Keratinocyte (primary cell): Measurements from ENCODE around the gene HDAC10.

ENCODE experiments used
- EZH2 ChIP-seq: IDR thresholded peaks from one replicate; pipeline ENCODE4 v1.6.1; 2012; ENCODE audit warnings: inconsistent platforms, mild to moderate bottlenecking, low read length, moderate library complexity
- TF ChIP-seq, protein P1 (sequence below), 3 experiments: IDR thresholded peaks in 1 of 3; conservative IDR thresholded peaks in 1 of 3; optimal IDR thresholded peaks in 1 of 3; 2 replicates in 2 of 3; 3 replicates in 1 of 3; pipeline versions ENCODE3 to v1.5.1; 2011; ENCODE audit warnings: low read length in 3 of 3, mild to moderate bottlenecking in 3 of 3, moderate library complexity in 2 of 3, control low read depth in 1 of 3, inconsistent platforms in 1 of 3; ENCODE audit not compliant: insufficient read depth in 2 of 3; ENCODE audit errors: extremely low read depth in 1 of 3

- TF ChIP-seq, protein P1, sequence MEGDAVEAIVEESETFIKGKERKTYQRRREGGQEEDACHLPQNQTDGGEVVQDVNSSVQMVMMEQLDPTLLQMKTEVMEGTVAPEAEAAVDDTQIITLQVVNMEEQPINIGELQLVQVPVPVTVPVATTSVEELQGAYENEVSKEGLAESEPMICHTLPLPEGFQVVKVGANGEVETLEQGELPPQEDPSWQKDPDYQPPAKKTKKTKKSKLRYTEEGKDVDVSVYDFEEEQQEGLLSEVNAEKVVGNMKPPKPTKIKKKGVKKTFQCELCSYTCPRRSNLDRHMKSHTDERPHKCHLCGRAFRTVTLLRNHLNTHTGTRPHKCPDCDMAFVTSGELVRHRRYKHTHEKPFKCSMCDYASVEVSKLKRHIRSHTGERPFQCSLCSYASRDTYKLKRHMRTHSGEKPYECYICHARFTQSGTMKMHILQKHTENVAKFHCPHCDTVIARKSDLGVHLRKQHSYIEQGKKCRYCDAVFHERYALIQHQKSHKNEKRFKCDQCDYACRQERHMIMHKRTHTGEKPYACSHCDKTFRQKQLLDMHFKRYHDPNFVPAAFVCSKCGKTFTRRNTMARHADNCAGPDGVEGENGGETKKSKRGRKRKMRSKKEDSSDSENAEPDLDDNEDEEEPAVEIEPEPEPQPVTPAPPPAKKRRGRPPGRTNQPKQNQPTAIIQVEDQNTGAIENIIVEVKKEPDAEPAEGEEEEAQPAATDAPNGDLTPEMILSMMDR (optimal IDR thresholded peaks at IDR 0.05 in 1 of 3, IDR thresholded peaks at IDR 0.05 in 1 of 3, conservative IDR thresholded peaks at IDR 0.05 in 1 of 3; ENCODE audit: extremely low read depth in 1 of 3, insufficient read depth in 2 of 3, low read length in 3 of 3) = no peak
- TF ChIP-seq EZH2 = no peak
Observed at GRCh38 chr22:50296658-50297490, 45.8 kb upstream of the HDAC10 start.
